Muscle of arm (tissue), 14 donors: Measurements from ENCODE around the gene OR6B2. TPM values are rescaled to one million over a fixed set of nuclear protein-coding genes. Genes with fewer than 3 reads are reported as not detected.
A peak's percentile ranks its signal among the peaks of the same experiment; 100 is the strongest.
"Not testable (repeated sequence)": the region's sequence is repeated elsewhere in the genome, so short reads cannot be mapped to it uniquely, and the experiment has no call there.

Source experiments
- DNase-seq: peaks from one replicate; pipeline ENCODE4 v3.0.0-alpha.2; 2013
- long read RNA-seq, 11 donors: transcript quantifications; one replicate each; lab custom pipeline, GENCODE V29; 2026
- polyA plus RNA-seq, 12 donors: library from polyadenylated mRNA; unstranded; fragments of 120-200 nt; gene quantifications; one replicate each; pipeline ENCODE4 v1.2.1, GENCODE V29; 2013; ENCODE audit not compliant: insufficient read length in 12 of 12

Gene OR6B2
- not detected for polyA plus RNA-seq
- long read RNA-seq, donor 1 = 0 reads
- long read RNA-seq, donor 2, partial matches to known transcripts = 0 of 1 reads
- long read RNA-seq, donor 2, other reads (novel, unspliced or antisense) = 0 of 1 reads
- long read RNA-seq, donor 3 = 0 reads
- long read RNA-seq, donor 4 = 0 reads
- long read RNA-seq, donor 5 = 0 reads
- long read RNA-seq, donor 6 = 0 reads
- long read RNA-seq, donor 7 = 0 reads
- long read RNA-seq, donor 8 = 0 reads
- long read RNA-seq, donor 9 = 0 reads
- long read RNA-seq, donor 10 = 0 reads
- long read RNA-seq, donor 11 = 0 reads

GRCh38 chr2:240030379-240031094 lies at the start of gene OR6B2:
Gene OR6B2, minus strand, starts transcription at chr2:240030429. Its CDS starts 0 bp downstream, at chr2:240030429.
- no peak for DNase-seq

GRCh38 chr2:240078631-240079030 lies 48.4 kb upstream of the OR6B2 start:
- no peak for DNase-seq

- no peak for DNase-seq
Observed at GRCh38 chr2:240077442-240077841, 47.2 kb upstream of the OR6B2 start.

GRCh38 chr2:240074545-240074944 lies 44.3 kb upstream of the OR6B2 start:
- no peak for DNase-seq

- no peak for DNase-seq
Observed at GRCh38 chr2:240070907-240071306, 40.7 kb upstream of the OR6B2 start.

GRCh38 chr2:240069829-240070228 lies 39.6 kb upstream of the OR6B2 start:
- DNase-seq = no peak

GRCh38 chr2:240068193-240068592 lies 38.0 kb upstream of the OR6B2 start:
- no peak for DNase-seq

- no peak for DNase-seq
Observed at GRCh38 chr2:240066489-240066888, 36.3 kb upstream of the OR6B2 start.

GRCh38 chr2:240064898-240065297 lies 34.7 kb upstream of the OR6B2 start:
- no peak for DNase-seq

GRCh38 chr2:240060977-240061591 lies 30.9 kb upstream of the OR6B2 start:
- DNase-seq = peak; percentile 33

GRCh38 chr2:240056678-240057077 lies 26.4 kb upstream of the OR6B2 start:
- DNase-seq = no peak

GRCh38 chr2:240055177-240055917 lies 25.1 kb upstream of the OR6B2 start:
- no peak for DNase-seq

GRCh38 chr2:240053173-240054155 lies 23.2 kb upstream of the OR6B2 start, which contains the start of gene OR6B3:
Gene OR6B3, minus strand, starts transcription at chr2:240053521.
- DNase-seq = no peak

- no peak for DNase-seq
Observed at GRCh38 chr2:240052524-240052923, 22.3 kb upstream of the OR6B2 start.

- DNase-seq = no peak
Observed at GRCh38 chr2:240051697-240052096, 21.5 kb upstream of the OR6B2 start.

- no peak for DNase-seq
Observed at GRCh38 chr2:240050278-240050677, 20.0 kb upstream of the OR6B2 start.

GRCh38 chr2:240048237-240048636 lies 18.0 kb upstream of the OR6B2 start:
- DNase-seq = no peak

GRCh38 chr2:240045098-240045497 lies 14.9 kb upstream of the OR6B2 start:
- DNase-seq = no peak

- DNase-seq = not testable (repeated sequence)
Observed at GRCh38 chr2:240044096-240044495, 13.9 kb upstream of the OR6B2 start.

- no peak for DNase-seq
Observed at GRCh38 chr2:240043279-240043989, 13.2 kb upstream of the OR6B2 start.
